NCI-H1930 (cell line): ENCODE data around the gene SETD5.

Experiments
- DNase-seq, 2 experiments: peaks; one replicate each; lab custom pipeline; 2025; lab: John Stamatoyannopoulos, UW

SETD5 gene

GRCh38 chr3:9408546-9408945, 11.1 kb downstream of the SETD5 start:
- DNase-seq, result no peak

- DNase-seq, result no peak
These were observed 12.8 kb downstream of the SETD5 start for GRCh38 chr3:9409981-9410854.

DNA sequence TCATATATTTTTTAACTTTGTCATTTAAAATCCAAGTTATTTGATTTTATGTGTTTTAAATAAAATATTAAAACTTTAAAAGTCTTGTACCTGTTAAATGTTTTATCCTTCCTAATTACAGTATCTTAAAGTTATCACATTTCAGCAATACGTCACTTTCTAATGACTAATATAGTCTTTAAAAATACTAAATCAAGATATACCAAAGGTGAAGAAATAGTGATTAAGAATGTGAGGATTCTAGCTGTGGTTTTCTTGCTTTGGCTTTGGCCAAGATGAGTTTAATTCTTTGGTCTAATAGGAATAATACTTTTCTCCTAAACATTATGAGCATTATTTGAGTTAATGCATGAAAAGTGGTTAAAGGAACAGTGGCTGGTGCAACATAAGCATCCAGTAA, 13.9 kb downstream of the SETD5 start:
- no peak for DNase-seq

- no peak for DNase-seq
These were observed 14.9 kb downstream of the SETD5 start for GRCh38 chr3:9412293-9412692.

DNA sequence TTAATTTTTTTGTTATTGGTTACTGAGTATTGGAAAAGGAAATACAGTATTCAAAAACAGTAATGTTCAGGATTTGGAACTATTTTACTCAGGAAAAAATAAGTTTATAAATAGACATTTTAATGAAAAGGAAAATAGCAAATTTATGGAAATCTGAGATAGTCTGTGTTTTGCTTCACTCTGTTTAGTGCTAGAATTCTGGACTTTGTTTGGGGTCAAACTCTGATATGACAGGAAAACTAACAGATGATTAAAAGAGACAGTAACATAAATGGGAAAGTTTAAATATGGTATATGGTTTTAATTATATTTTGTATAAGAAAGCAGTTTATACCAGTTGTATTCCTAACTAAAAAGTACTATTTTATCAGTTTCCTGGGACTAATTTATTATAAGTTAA, 17.4 kb downstream of the SETD5 start:
- DNase-seq, result no peak

DNA sequence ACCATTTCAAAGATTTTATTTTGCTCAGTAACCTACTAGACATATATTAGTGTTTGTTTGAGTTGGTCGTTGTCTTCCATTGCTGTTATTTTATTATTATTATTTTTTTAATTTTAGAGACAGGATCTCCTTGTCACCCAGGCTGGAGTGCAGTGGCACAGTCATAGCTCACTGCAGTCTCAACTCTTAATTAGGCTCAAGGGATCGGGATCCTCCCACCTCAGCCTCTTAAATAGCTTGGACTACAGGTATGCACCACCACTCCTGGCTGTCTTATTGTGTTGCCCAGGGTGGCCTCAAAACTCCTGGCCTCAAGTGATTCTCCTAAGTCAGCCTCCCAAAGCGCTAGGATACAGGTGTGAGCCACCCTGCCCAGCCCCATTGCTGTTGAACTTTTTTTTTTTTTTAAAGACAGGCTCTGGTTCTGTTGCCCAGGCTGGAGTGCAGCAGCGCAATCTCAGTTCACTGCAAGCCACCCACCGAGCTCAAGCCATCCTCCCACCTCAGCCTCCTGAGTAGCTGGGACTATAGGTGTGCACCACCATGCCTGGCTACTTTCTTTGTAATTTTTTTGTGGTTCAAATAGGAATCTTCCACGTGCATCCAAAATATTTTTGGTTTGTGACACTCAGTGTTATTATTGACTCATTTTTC, 18.2 kb downstream of the SETD5 start:
- no peak for DNase-seq

DNA sequence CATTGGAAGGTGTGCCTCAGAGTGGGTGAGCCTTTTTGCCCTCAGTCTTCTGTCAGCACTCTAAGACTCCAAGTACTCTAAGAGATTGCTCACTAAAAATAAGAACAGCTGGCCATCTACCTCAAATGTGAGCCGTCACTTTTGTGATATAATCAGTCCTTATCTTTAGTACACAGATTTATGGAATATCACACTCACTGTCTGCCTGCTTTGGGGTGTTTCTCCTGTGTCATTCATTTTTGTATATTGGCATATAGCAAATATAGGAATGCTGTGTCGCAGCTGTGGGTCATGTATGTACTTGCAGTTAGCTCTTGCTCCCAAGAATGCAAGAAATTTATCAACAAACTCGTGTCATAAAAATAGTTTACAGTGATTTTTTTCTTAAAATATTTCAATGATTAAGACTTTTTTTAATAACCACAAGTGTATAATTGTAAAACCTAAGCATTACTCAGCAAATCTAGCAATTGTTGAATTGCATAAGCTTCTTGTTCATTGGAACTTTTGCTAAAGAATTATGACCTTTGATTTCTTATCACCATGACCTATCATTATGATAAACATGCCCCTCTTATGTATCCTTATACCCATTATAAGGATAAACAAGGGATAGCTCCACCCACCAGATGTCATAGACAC, 18.8 kb downstream of the SETD5 start:
- DNase-seq, result no peak

DNA sequence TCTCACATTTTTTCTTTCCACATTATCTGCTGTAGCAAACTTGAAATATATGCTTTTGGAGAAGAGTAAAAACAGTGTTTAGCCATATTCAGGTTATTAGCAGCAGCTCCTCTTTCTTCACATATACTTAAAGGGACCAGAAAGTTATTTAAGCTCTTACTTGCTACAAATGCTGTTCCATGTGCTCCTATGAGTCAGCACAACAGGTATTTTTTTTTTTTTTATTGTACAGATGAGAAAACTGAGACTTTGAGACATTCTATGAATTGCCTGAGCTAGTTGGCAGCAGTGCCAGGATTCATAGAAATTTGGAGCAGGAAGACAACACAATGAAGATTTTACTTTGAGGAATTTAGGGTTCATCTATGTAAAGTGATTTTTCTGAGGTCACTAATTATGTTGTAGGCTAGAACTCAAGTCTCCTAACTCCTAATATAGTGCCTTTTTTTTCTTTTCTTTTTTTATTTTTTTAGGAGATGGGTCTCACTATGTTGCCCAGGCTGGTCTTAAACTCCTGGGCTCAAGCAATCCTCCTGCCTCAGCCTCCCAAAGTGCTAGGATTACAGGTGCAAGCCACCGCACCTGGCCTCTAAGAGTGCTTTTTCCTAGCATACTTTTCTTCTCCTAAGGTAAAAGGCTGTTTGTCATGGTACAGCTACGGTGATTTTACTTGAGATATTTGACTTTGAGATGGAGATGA, 23.6 kb downstream of the SETD5 start:
- no peak for DNase-seq

DNA sequence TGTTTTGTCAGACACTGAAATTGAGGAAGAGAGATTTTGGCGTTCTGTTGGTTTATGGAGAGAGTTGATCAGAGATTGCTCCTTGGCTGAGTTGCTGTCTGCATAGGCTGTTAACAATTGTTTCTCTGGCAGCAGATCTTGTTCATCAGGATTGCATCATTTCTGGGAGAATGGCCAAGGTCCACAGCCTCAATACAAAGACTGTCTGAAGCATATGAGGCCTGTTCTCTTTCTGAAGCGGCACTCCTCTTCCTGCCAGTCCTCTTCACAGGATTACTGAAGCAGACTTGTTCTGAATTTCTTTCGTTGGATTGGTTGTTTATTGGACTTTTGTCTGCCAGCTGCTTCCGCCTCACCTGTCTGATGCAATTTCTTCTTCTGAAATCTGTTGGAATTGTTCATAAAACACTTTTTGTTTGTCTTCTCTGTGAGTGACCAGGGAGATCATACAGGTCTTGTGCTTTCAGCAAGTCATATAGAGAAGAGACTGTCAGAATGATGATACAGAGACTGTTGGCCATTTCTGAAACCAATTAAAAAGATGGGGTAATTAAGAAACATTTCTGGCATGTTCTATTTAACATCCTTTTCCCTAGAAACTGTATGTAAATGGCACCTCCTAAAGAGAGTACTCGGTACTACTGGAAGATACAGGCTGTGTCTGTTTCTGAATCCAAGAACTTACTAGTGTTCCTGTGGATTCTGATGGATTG, 25.5 kb downstream of the SETD5 start:
- peak; percentile 69 to 83 for DNase-seq

GRCh38 chr3:9428411-9428810, 31.0 kb downstream of the SETD5 start:
- DNase-seq, result no peak

GRCh38 chr3:9430733-9431132, 33.3 kb downstream of the SETD5 start:
- no peak for DNase-seq

DNA sequence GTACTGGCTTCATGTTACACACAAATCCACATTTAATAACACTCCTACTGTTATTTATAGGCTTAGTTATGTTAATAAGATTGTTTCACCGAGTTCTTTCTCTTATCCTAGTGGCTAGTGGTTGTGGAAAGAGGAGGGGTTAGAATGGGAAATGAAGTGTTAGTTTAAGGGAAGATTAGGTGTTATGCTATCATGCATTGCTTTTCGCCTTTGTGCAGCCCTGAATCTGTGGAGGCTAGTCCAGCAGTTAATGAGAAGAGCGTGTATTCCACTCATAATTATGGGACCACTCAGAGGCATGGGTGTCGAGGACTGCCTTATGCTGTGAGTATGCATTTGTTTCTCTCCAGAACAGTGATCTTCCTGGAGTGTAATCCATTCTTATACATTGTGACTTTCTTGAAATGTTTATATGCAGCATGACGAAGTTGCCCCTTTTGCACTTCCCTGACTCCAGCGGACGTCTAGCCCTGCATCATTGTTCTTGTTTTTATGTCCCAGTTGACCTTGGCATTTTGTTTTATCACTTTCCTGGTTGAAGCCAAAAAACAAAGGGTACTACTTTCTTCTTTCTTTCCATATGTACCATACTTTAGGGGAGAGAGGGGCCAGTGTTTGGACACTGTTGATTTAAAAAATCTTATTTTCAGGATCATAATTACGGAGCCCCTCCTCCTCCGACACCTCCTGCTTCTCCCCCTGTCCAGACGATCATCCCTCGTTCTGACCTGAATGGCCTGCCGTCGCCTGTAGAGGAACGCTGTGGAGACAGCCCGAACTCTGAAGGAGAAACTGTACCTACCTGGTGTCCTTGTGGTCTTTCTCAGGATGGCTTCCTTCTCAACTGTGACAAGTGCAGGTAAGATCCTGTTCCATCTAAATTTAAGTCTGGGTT, 36.5 kb downstream of the SETD5 start:
- DNase-seq, result no peak

- DNase-seq, result no peak
These were observed 37.9 kb downstream of the SETD5 start for GRCh38 chr3:9435316-9435715.

DNA sequence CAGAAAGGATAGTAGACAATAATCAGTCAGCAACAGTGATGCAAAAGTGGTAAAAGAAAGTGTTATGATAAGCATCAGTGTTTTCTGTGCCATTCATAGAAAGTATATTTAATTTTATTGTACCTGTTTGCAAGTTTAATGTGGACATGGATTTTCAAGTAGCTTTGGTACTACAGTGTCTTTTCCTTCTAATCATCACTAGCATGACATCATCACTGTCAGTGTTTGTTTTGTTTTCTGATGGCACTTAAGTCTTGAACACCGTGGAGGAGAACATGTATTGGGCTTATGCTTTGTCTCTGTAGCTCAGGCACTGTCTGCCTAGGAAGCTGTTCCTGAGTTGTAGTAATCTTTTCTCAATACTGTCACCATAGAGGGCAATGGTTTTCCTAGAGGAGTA, 41.9 kb downstream of the SETD5 start:
- no peak for DNase-seq

DNA sequence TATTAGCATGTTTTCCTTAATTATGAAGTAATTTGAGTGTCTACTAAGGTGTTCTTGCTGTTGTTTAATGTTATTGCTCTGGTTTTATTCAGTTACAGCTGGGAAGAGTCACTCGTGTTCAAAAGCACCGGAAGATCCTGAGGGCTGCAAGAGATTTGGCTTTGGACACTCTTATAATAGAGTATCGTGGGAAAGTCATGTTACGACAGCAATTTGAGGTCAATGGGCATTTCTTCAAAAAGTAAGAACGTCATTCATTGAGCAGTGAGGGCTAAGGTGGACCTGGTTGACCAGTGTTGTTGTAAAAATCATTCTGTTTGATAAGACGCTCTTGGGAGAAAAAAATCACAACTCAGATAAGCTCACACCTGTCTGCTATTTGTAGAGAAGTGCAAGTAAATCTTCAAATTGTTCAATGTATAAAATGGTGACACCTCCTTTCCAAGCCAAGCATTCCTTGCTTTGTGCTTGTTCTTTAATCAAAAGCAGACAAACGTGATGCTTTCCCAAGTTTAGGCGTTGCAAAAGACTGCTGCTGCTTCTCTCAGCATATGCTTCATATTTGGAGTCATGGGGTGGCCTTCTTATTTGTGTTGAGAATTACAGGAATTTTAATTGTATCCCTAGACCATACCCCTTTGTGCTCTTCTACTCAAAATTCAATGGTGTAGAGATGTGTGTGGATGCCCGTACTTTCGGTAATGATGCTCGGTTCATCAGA, 44.2 kb downstream of the SETD5 start:
- no peak for DNase-seq

DNA sequence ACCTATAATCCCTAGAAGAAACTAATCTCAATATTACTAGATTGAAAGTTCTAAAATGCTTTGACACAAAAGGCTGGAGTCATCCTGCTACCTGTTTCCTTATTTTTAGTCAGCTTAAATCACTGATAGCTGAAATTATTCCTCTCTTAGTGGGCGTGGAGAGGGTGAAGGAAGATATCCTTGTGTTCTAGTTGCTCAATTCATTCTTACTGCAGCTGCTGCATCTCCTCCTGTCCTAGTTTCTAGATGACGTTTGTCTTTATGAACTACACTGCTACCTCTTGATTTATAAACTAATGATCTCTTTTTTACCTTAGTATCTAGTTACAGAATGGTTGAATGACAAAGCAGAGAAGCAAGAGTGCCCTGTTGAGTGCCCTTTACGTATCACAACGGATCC, 50.7 kb downstream of the SETD5 start:
- no peak for DNase-seq

DNA sequence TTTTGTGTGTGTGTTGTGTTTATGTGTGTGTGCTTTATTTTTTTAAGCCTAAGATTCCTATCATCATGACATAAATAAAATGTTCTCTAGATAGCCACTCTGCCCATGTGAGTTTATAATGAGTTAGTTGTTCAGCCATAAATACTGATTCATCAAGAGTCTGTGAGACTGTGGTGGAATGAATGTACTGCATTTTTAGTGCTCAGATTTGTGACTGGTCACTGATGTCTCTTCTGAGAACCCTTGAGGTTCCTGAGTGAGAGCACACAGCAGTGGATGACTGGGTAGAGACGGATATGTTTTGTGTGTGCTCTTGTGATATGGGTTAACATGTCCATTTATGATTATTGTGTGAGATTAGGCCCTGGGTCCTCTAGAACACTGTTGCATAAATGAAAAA, 51.2 kb downstream of the SETD5 start:
- no peak for DNase-seq

GRCh38 chr3:9450126-9450525, 52.7 kb downstream of the SETD5 start:
- no peak for DNase-seq

GRCh38 chr3:9450991-9451390, 53.6 kb downstream of the SETD5 start:
- no peak for DNase-seq

DNA sequence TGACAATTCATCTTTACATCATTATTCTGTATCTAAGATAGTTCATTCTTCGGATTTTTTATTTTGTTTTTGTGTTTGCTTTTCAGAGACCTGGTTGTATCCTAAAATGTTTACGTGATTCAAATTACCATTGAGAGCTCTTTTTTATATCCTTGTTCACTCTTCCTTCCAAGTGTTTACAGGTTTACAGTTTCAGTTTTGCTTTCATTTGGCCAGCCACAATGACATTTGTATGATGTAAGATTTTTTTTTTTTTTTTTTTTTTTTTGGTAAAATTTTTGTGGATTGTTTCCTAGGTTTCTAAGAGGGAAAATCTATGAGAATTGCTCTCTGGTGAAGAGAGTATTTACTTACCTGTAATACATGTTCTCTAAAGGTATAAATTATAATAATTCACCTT, 55.0 kb downstream of the SETD5 start:
- no peak for DNase-seq
